Activated T-cell treated with anti-CD3 and anti-CD28 coated beads, Interleukin-2, amount 50 U/mL, for 4 hours (primary cell): ENCODE measurements around the gene LUC7L3. TPM values are rescaled to one million over a fixed set of nuclear protein-coding genes. Genes with fewer than 3 reads are reported as not detected.
"Not testable (repeated sequence)": the region's sequence is repeated elsewhere in the genome, so short reads cannot be mapped to it uniquely, and the experiment has no call there.

Experiments used
- ATAC-seq, 2 donors: fragments of 200-7000 bp; cut with Tn5 transposase; one replicate each; pipeline ENCODE4 v1.10.0; 2021
- DNase-seq: peaks from one replicate; pipeline ENCODE4 v3.0.0-alpha.2; 2020
- H3K27me3 Mint-ChIP-seq: one replicate; pipeline ENCODE4 v1.8.0; 2021; ENCODE audit warnings: low read depth, mixed read lengths
- H3K36me3 Mint-ChIP-seq: one replicate; pipeline ENCODE4 v1.8.0; 2022; ENCODE audit warnings: mixed read lengths; ENCODE audit not compliant: insufficient read depth
- H3K4me1 Mint-ChIP-seq: one replicate; pipeline ENCODE4 v1.8.0; 2021; ENCODE audit warnings: low read depth, mixed read lengths
- H3K4me3 Mint-ChIP-seq: one replicate; pipeline ENCODE4 v1.8.0; 2021; ENCODE audit warnings: mild to moderate bottlenecking, moderate library complexity, mixed read lengths
- H3K9me3 Mint-ChIP-seq: one replicate; pipeline ENCODE4 v1.8.0; 2021; ENCODE audit warnings: mixed read lengths
- total RNA-seq, 3 donors: library from RNA; stranded (reverse); gene quantifications; one replicate each; pipeline ENCODE4 v1.2.1, GENCODE V29; 2021

LUC7L3 gene
- total RNA-seq, result 100 to 1,000 TPM in 2 of 3 donors, 10 to 100 TPM in 1; 99.8 to 108 (median 100) TPM

- no peaks in the 10 kb centered on the region for H3K9me3 Mint-ChIP-seq
- no peaks in the 10 kb centered on the region for H3K27me3 Mint-ChIP-seq
- peak within 1 kb of the TSS; percentile 98 for H3K4me3 Mint-ChIP-seq
- ATAC-seq (peak; percentile 94 to 95), DNase-seq (peak; percentile 89)
- H3K36me3 Mint-ChIP-seq, result peaks cover 15% of the 10 kb centered on the region
- H3K4me1 Mint-ChIP-seq, result peaks cover 26% of the 10 kb centered on the region
These were observed at the start of gene LUC7L3 for GRCh38 chr17:50719144-50719923. Gene LUC7L3, plus strand, starts transcription at chr17:50719603. Its CDS starts 130 bp downstream, at chr17:50719733.

- Mint-ChIP-seq H3K9me3 (no peaks in the 10 kb centered on the region), H3K27me3 (no peaks in the 10 kb centered on the region), H3K4me3 (no peak overlapping the region), H3K4me1 (no peaks in the 10 kb centered on the region), H3K36me3 (no peaks in the 10 kb centered on the region)
- no peak for DNase-seq
- ATAC-seq, result no peak
These were observed 47.3 kb upstream of the LUC7L3 start for GRCh38 chr17:50672071-50672470.

GRCh38 chr17:50672831-50673551 is 46.4 kb upstream of the LUC7L3 start:
- no peaks in the 10 kb centered on the region for H3K36me3 Mint-ChIP-seq

GRCh38 chr17:50675190-50675589 is 44.2 kb upstream of the LUC7L3 start:
- H3K36me3 Mint-ChIP-seq, result no peaks in the 10 kb centered on the region
- H3K4me3 Mint-ChIP-seq, result no peak overlapping the region
- ATAC-seq, result no peak
- H3K4me1 Mint-ChIP-seq, result no peaks in the 10 kb centered on the region
- DNase-seq, result no peak
- peaks cover 10% of the 10 kb centered on the region for H3K27me3 Mint-ChIP-seq
- H3K9me3 Mint-ChIP-seq, result no peaks in the 10 kb centered on the region

More at GRCh38 chr17:50672831-50673551, 46.4 kb upstream of the LUC7L3 start:
- Mint-ChIP-seq H3K4me3 (no peak overlapping the region), H3K9me3 (no peaks in the 10 kb centered on the region), H3K4me1 (no peaks in the 10 kb centered on the region), H3K27me3 (no peaks in the 10 kb centered on the region)
- ATAC-seq (no peak), DNase-seq (no peak)

- peaks cover 13% of the 10 kb centered on the region for H3K27me3 Mint-ChIP-seq
- H3K36me3 Mint-ChIP-seq, result no peaks in the 10 kb centered on the region
- H3K4me1 Mint-ChIP-seq, result no peaks in the 10 kb centered on the region
- no peak for DNase-seq
- H3K4me3 Mint-ChIP-seq, result no peak overlapping the region
- ATAC-seq, result no peak
- H3K9me3 Mint-ChIP-seq, result no peaks in the 10 kb centered on the region
These were observed 43.8 kb upstream of the LUC7L3 start for GRCh38 chr17:50675627-50676026.

- Mint-ChIP-seq H3K9me3 (no peaks in the 10 kb centered on the region), H3K4me1 (peaks cover 1% of the 10 kb centered on the region), H3K4me3 (no peak overlapping the region), H3K36me3 (no peaks in the 10 kb centered on the region), H3K27me3 (peaks cover 19% of the 10 kb centered on the region)
- DNase-seq (no peak), ATAC-seq (no peak)
These were observed 43.1 kb upstream of the LUC7L3 start for GRCh38 chr17:50676065-50676975.

- no peak for DNase-seq
- ATAC-seq, result no peak
- Mint-ChIP-seq H3K36me3 (no peaks in the 10 kb centered on the region), H3K9me3 (no peaks in the 10 kb centered on the region), H3K4me3 (no peak overlapping the region), H3K4me1 (peaks cover 1% of the 10 kb centered on the region), H3K27me3 (peaks cover 26% of the 10 kb centered on the region)
These were observed 41.5 kb upstream of the LUC7L3 start for GRCh38 chr17:50677851-50678375.

GRCh38 chr17:50679008-50679544 is 40.3 kb upstream of the LUC7L3 start:
- Mint-ChIP-seq H3K9me3 (no peaks in the 10 kb centered on the region), H3K27me3 (peaks cover 26% of the 10 kb centered on the region), H3K36me3 (no peaks in the 10 kb centered on the region), H3K4me1 (peaks cover 1% of the 10 kb centered on the region), H3K4me3 (no peak overlapping the region)
- ATAC-seq (no peak), DNase-seq (no peak)

- Mint-ChIP-seq H3K9me3 (no peaks in the 10 kb centered on the region), H3K4me3 (no peak overlapping the region), H3K27me3 (peaks cover 26% of the 10 kb centered on the region), H3K36me3 (no peaks in the 10 kb centered on the region), H3K4me1 (peaks cover 1% of the 10 kb centered on the region)
- ATAC-seq (no peak), DNase-seq (no peak)
These were observed 39.3 kb upstream of the LUC7L3 start for GRCh38 chr17:50680126-50680525.

GRCh38 chr17:50680543-50681262 is 38.7 kb upstream of the LUC7L3 start:
- not testable (repeated sequence) for H3K36me3 Mint-ChIP-seq, H3K4me3 Mint-ChIP-seq, H3K9me3 Mint-ChIP-seq, DNase-seq, ATAC-seq, H3K4me1 Mint-ChIP-seq
- H3K27me3 Mint-ChIP-seq, result peaks cover 26% of the 10 kb centered on the region

- peaks cover 26% of the 10 kb centered on the region for H3K27me3 Mint-ChIP-seq
- DNase-seq, result no peak
- ATAC-seq, result no peak
These were observed 37.9 kb upstream of the LUC7L3 start for GRCh38 chr17:50681263-50682200.

GRCh38 chr17:50682441-50682840 is 37.0 kb upstream of the LUC7L3 start:
- H3K36me3 Mint-ChIP-seq, result no peaks in the 10 kb centered on the region
- H3K4me1 Mint-ChIP-seq, result peaks cover 1% of the 10 kb centered on the region
- no peak for ATAC-seq
- no peak for DNase-seq
- H3K9me3 Mint-ChIP-seq, result no peaks in the 10 kb centered on the region
- H3K4me3 Mint-ChIP-seq, result no peak overlapping the region
- peaks cover 26% of the 10 kb centered on the region for H3K27me3 Mint-ChIP-seq

More at GRCh38 chr17:50681263-50682200, 37.9 kb upstream of the LUC7L3 start:
- Mint-ChIP-seq H3K9me3 (no peaks in the 10 kb centered on the region), H3K4me3 (no peak overlapping the region), H3K36me3 (no peaks in the 10 kb centered on the region), H3K4me1 (peaks cover 1% of the 10 kb centered on the region)
